ENCODE results near the gene MAN1C1.

MAN1C1 gene

DNA sequence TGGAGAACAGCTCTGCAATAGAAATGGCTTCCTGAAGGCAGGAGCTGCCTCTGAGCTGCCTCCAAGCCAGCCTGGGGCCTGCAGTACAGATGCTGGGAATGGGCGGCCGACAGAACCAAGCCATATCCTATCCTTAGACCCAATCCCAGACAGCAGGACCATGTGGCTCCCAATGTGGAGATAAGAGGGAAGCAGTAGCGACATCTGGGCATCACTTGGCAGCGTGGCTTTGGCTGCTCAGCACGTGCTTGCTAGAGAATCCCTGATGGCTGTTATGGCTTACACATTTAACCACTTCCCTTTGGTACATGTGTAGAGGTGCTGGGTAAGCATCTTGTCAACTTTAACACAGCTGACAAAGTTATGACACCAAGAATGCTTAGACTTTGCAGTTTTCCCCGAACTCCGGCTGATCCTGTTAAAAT is 87.7 kb downstream of the MAN1C1 start:
- ChIA-PET POLR2A (ENCODE audit: low non-redundant PET) (no interaction called here), CTCF (interaction anchor here (0.7 kb wide), 1 partner anchor 32 kb away, joined by 3 read pairs; no protein-coding TSS in a partner anchor)
- DNase-seq (ENCODE audit: low spot score), result no peak
- TF ChIP-seq CTCF (conservative IDR thresholded peaks at IDR 0.05; ENCODE audit: low read depth), result no peak
- no peak overlapping the region for H3K27ac ChIP-seq

DNA sequence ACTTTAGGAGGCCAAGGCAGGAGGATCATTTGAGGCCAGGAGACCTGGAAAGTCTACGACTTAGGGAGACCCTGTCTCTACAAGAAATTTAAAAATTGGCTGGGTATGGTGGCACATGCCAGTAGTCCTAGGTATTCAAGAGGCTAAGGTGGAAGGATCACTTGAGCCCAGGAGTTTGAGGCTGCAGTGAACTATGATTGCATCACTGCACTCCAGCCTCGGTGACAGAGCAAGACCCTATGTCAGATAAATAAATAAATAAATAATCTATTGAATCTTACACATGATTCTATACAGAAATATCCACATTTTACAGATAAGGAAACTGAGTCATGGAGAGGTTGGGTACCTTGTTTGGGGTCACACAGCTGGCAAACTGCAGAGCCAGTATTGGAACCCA is 89.1 kb downstream of the MAN1C1 start:
- POLR2A ChIA-PET (ENCODE audit: low non-redundant PET), result no interaction called here
- CTCF ChIA-PET, result no interaction called here
- H3K27ac ChIP-seq, result no peak overlapping the region
- TF ChIP-seq CTCF (conservative IDR thresholded peaks at IDR 0.05; ENCODE audit: low read depth), result no peak
- no peak for DNase-seq (ENCODE audit: low spot score)

DNA sequence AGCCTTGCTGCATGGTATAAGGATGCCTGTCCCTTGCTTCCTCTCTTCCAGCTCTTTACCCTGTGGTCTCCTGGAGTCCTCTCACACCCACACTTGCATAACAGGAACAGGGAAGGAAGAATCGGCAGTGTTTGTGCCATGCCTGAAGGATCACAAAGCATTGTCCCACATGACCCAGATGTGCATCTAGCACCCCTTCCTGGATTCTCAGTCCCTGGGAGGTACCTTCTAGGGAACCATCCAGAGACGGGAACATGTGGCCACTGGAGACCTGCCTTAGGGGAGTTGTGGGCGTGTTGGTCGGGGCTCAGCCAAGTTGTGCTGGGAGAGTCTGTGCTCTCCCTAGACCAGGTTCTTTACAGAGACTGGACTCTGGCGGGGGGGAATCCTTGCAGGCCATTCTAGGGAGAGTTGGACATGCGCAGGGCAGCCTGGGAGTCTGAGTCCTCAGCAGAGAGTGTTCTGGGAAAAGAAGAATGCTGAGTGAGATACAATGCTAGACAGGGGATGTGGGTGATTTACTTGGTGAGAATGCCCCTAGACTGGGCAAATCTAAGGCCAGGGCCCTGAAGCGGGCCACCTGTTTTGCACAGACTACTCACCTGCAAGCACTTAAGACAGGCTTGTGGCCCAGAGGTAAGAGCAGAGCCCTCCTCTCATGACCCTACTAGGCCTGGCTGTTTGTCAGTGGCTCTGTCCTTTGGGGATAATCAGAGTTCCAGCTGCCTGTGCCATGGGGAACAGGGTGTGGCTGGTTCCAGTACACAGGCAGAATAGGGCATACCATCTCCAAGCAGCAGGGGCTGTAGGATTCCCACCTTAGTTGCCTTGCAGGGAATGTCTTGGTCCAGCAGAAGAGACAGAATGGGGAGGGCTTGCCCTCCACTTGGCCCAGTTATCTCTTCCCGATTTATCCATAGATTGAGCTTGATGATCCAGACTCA is 89.8 kb downstream of the MAN1C1 start:
- no peak for TF ChIP-seq CTCF (conservative IDR thresholded peaks at IDR 0.05; ENCODE audit: low read depth)
- ChIA-PET POLR2A (ENCODE audit: low non-redundant PET) (no interaction called here), CTCF (no interaction called here)
- no peak for DNase-seq (ENCODE audit: low spot score)
- H3K27ac ChIP-seq, result no peak overlapping the region

- no peak for DNase-seq (ENCODE audit: low spot score)
- ChIA-PET POLR2A (ENCODE audit: low non-redundant PET) (no interaction called here), CTCF (interaction anchor here (0.8 kb wide), 1 partner anchor 161 kb away, joined by 4 read pairs; no protein-coding TSS in a partner anchor)
- H3K27ac ChIP-seq, result no peak overlapping the region
- no peak for TF ChIP-seq CTCF (conservative IDR thresholded peaks at IDR 0.05; ENCODE audit: low read depth)
Observed at GRCh38 chr1:25707280-25708016, 90.9 kb downstream of the MAN1C1 start.

- POLR2A ChIA-PET (ENCODE audit: low non-redundant PET), result no interaction called here
- CTCF ChIA-PET, result interaction anchor here (0.6 kb wide), 1 partner anchor 12 kb away, joined by 5 read pairs; no protein-coding TSS in a partner anchor
- TF ChIP-seq CTCF (conservative IDR thresholded peaks at IDR 0.05; ENCODE audit: low read depth), result no peak
- H3K27ac ChIP-seq, result no peak overlapping the region
- DNase-seq (ENCODE audit: low spot score), result no peak
Observed at GRCh38 chr1:25710583-25711347, 94.2 kb downstream of the MAN1C1 start.

Data from RWPE1 (cell line).